Lower leg skin (tissue), 3 donors: ENCODE results near the gene NEDD4L.

Source experiments
- CTCF ChIP-seq, 3 donors: fragments of 450-650 bp; IDR thresholded peaks; one replicate each; pipeline ENCODE4 v1.5.1; 2016; ENCODE audit warnings: antibody characterized with exemption in 3 of 3, mild to moderate bottlenecking in 3 of 3, moderate library complexity in 2 of 3
- POLR2A ChIP-seq, 2 donors: fragments of 450-650 bp; IDR thresholded peaks; one replicate each; pipeline ENCODE4 v1.6.1; 2016 to 2017; ENCODE audit warnings: antibody characterized with exemption in 2 of 2, mild to moderate bottlenecking in 1 of 2, moderate library complexity in 1 of 2

DNA sequence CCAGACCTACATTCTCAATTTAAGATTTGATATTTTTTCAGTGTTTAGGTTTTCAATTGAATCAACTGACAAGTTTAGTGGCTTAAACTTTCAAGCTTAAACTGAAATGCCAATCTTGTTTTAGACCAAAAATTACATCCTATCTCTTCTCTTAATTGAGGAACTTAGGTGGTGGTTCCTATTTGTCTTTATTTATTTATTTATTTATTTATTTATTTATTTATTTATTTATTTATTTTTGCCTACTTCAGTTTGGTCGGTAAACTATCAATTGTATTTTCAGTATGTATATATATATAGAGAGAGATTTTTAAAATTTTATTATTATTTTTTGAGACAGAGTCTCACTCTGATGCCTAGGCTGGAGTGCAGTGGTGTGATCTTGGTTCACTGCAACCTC lies 68.1 kb downstream of the NEDD4L start:
- TF ChIP-seq CTCF (IDR thresholded peaks at IDR 0.05) (no peak), POLR2A (IDR thresholded peaks at IDR 0.05) (no peak)
